Measurements from ENCODE around the gene PON2.

- TF ChIP-seq CTCF (tag by site-specific recombination; IDR thresholded peaks at IDR 0.05) (no peak), ZNF121 (tag by site-specific recombination; IDR thresholded peaks at IDR 0.05) (no peak), ZFP3 (tag by site-specific recombination; IDR thresholded peaks at IDR 0.05; ENCODE audit: low read depth) (no peak), RBAK (tag by site-specific recombination; IDR thresholded peaks at IDR 0.05) (no peak), HOXD13 (CRISPR knock-in tag; IDR thresholded peaks at IDR 0.05; ENCODE audit: borderline replicate concordance) (no peak), ZNF324 (tag by site-specific recombination; IDR thresholded peaks at IDR 0.05) (no peak), ZNF366 (tag by site-specific recombination; conservative IDR thresholded peaks at IDR 0.05) (no peak), ZNF138 (tag by site-specific recombination; IDR thresholded peaks at IDR 0.05; ENCODE audit: borderline replicate concordance) (no peak), PBX3 (CRISPR knock-in tag; IDR thresholded peaks at IDR 0.05) (no peak), TCF7L2 (IDR thresholded peaks at IDR 0.05; ENCODE audit: borderline replicate concordance, low read depth, low read length) (no peak), ZFP41 (tag by site-specific recombination; IDR thresholded peaks at IDR 0.05; ENCODE audit: borderline replicate concordance) (no peak)
Measured at GRCh38 chr7:95454438-95455045, 19.7 kb upstream of the PON2 start.
